ENCODE data around the gene AHDC1.

Gene AHDC1

DNA sequence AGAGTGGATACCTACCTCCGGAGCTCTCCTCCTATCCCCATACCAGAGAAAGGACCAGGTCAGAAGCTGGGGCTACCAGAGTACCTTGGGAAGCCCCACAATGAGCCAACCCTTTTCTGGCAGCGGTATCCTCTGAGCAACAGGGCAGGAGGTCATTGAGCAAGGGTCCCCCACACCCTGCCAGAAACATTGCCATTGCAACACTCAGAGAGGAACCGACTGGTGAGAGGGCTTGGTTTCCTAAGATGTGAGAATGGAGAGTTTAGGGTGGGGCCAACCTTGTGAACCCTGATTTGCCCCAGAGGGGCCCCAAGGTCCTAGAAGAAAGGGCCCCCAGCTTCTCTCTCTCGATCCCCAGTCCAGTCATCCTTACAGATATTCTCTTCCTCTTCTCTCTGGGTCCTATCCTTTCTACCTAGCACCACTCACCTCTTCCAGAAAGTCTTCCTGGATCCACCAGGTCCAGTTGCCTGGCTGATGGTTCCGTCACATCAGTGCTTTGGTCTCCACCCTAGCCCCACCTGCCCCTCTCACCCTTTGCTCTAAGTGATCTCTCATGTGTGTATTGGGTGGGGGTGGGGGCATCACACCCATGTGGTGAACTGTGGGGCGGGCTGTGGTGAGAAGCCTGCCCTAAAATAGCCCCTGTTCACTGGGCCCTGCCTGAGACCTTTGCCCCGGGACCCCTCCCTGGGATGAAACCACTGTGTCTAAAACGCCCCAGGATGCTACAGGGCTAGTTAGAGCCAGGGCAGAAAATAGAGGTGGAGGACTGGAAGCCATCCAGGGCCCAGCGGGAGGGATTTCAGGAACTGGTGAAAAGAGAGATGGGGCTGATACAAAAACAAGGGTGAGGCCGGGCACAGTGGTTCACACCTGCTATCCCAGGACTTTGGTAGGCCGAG is 22.3 kb upstream of the AHDC1 start:
- no peak for ATAC-seq

GRCh38 chr1:27624467-27625178 is 20.7 kb upstream of the AHDC1 start:
- ATAC-seq, result no peak
- TF ChIP-seq ZNF8 (CRISPR knock-in tag; IDR thresholded peaks at IDR 0.05), result no peak
- no peak for TF ChIP-seq ZFP3 (CRISPR knock-in tag; IDR thresholded peaks at IDR 0.05)
- no peak for TF ChIP-seq CSDC2 (CRISPR knock-in tag; IDR thresholded peaks at IDR 0.05)
- TF ChIP-seq BACH2 (CRISPR knock-in tag; IDR thresholded peaks at IDR 0.05; ENCODE audit: borderline replicate concordance), result no peak
- TF ChIP-seq GLIS3 (CRISPR knock-in tag; IDR thresholded peaks at IDR 0.05), result no peak
- no peak for TF ChIP-seq TOX (CRISPR knock-in tag; IDR thresholded peaks at IDR 0.05; ENCODE audit: borderline replicate concordance)

More for the DNA sequence above, 22.3 kb upstream of the AHDC1 start:
- TF ChIP-seq CREB5 (CRISPR knock-in tag; IDR thresholded peaks at IDR 0.05; ENCODE audit: low read depth), result no peak
- TF ChIP-seq, protein P1, sequence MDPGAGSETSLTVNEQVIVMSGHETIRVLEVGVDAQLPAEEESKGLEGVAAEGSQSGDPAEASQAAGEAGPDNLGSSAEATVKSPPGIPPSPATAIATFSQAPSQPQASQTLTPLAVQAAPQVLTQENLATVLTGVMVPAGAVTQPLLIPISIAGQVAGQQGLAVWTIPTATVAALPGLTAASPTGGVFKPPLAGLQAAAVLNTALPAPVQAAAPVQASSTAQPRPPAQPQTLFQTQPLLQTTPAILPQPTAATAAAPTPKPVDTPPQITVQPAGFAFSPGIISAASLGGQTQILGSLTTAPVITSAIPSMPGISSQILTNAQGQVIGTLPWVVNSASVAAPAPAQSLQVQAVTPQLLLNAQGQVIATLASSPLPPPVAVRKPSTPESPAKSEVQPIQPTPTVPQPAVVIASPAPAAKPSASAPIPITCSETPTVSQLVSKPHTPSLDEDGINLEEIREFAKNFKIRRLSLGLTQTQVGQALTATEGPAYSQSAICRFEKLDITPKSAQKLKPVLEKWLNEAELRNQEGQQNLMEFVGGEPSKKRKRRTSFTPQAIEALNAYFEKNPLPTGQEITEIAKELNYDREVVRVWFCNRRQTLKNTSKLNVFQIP (CRISPR knock-in tag; IDR thresholded peaks at IDR 0.05; ENCODE audit: borderline replicate concordance, low read depth), result no peak

- no peak for TF ChIP-seq CSDC2 (CRISPR knock-in tag; IDR thresholded peaks at IDR 0.05)
- TF ChIP-seq, protein P1 (CRISPR knock-in tag; IDR thresholded peaks at IDR 0.05; ENCODE audit: borderline replicate concordance, low read depth), result no peak
- TF ChIP-seq TOX (CRISPR knock-in tag; IDR thresholded peaks at IDR 0.05; ENCODE audit: borderline replicate concordance), result no peak
- TF ChIP-seq OSR1 (CRISPR knock-in tag; IDR thresholded peaks at IDR 0.05), result no peak
- TF ChIP-seq ESRRG (CRISPR knock-in tag; IDR thresholded peaks at IDR 0.05), result no peak
- no peak for TF ChIP-seq ZNF8 (CRISPR knock-in tag; IDR thresholded peaks at IDR 0.05)
- TF ChIP-seq PPARA (CRISPR knock-in tag; IDR thresholded peaks at IDR 0.05; ENCODE audit: borderline replicate concordance), result no peak
- TF ChIP-seq TCF4 (CRISPR knock-in tag; IDR thresholded peaks at IDR 0.05; ENCODE audit: borderline replicate concordance), result no peak
- no peak for TF ChIP-seq CREB5 (CRISPR knock-in tag; IDR thresholded peaks at IDR 0.05; ENCODE audit: low read depth)
- TF ChIP-seq, protein P2, sequence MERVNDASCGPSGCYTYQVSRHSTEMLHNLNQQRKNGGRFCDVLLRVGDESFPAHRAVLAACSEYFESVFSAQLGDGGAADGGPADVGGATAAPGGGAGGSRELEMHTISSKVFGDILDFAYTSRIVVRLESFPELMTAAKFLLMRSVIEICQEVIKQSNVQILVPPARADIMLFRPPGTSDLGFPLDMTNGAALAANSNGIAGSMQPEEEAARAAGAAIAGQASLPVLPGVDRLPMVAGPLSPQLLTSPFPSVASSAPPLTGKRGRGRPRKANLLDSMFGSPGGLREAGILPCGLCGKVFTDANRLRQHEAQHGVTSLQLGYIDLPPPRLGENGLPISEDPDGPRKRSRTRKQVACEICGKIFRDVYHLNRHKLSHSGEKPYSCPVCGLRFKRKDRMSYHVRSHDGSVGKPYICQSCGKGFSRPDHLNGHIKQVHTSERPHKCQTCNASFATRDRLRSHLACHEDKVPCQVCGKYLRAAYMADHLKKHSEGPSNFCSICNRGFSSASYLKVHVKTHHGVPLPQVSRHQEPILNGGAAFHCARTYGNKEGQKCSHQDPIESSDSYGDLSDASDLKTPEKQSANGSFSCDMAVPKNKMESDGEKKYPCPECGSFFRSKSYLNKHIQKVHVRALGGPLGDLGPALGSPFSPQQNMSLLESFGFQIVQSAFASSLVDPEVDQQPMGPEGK (CRISPR knock-in tag; IDR thresholded peaks at IDR 0.05; ENCODE audit: borderline replicate concordance), result no peak
- TF ChIP-seq SNAI2 (CRISPR knock-in tag; IDR thresholded peaks at IDR 0.05), result no peak
- no peak for TF ChIP-seq ZFP30 (CRISPR knock-in tag; IDR thresholded peaks at IDR 0.05)
- ATAC-seq, result no peak
These were observed 19.6 kb upstream of the AHDC1 start for GRCh38 chr1:27623327-27624212.

DNA sequence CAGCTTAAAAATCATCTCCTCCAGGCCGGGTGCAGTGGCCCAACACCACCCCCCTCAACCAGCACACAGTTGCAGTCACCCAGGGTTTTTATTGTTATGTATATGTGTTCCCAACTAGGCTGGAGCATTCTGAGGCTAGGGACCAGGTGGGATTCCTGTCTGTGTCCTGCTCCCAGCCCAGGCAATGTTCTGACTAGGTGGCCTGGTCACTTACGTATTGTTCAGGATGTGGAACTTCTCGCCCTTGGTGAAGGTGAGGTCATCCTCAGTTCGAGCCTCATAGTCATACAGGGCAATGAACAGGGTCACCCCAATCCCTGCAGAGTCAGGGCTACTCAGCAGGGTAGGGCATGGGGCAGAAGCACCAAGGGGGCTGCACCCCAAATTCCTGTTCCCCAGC is 18.9 kb upstream of the AHDC1 start:
- no peak for ATAC-seq
- TF ChIP-seq ZNF70 (CRISPR knock-in tag; IDR thresholded peaks at IDR 0.05) (no peak), ZC3H10 (CRISPR knock-in tag; IDR thresholded peaks at IDR 0.05) (no peak), ZFP30 (CRISPR knock-in tag; IDR thresholded peaks at IDR 0.05) (no peak), BACH2 (CRISPR knock-in tag; IDR thresholded peaks at IDR 0.05; ENCODE audit: borderline replicate concordance) (no peak), SNAI2 (CRISPR knock-in tag; IDR thresholded peaks at IDR 0.05) (no peak), TOX (CRISPR knock-in tag; IDR thresholded peaks at IDR 0.05; ENCODE audit: borderline replicate concordance) (no peak), ZNF565 (CRISPR knock-in tag; conservative IDR thresholded peaks at IDR 0.05; ENCODE audit: low read depth) (no peak), CREB5 (CRISPR knock-in tag; IDR thresholded peaks at IDR 0.05; ENCODE audit: low read depth) (no peak), RARB (CRISPR knock-in tag; IDR thresholded peaks at IDR 0.05) (no peak)
- TF ChIP-seq, protein P3, sequence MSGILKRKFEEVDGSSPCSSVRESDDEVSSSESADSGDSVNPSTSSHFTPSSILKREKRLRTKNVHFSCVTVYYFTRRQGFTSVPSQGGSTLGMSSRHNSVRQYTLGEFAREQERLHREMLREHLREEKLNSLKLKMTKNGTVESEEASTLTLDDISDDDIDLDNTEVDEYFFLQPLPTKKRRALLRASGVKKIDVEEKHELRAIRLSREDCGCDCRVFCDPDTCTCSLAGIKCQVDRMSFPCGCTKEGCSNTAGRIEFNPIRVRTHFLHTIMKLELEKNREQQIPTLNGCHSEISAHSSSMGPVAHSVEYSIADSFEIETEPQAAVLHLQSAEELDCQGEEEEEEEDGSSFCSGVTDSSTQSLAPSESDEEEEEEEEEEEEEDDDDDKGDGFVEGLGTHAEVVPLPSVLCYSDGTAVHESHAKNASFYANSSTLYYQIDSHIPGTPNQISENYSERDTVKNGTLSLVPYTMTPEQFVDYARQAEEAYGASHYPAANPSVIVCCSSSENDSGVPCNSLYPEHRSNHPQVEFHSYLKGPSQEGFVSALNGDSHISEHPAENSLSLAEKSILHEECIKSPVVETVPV (CRISPR knock-in tag; IDR thresholded peaks at IDR 0.05), result no peak

Data from SK-N-SH treated with all-trans-retinoic acid at 6 μM for 48 hours (cell line).